Measurements from ENCODE around the gene PKNOX1.

- TF ChIP-seq TCF4 (CRISPR knock-in tag; IDR thresholded peaks at IDR 0.05; ENCODE audit: borderline replicate concordance), result no peak
- no peak for TF ChIP-seq ZFP30 (CRISPR knock-in tag; IDR thresholded peaks at IDR 0.05)
- no peak for TF ChIP-seq GLIS3 (CRISPR knock-in tag; IDR thresholded peaks at IDR 0.05)
- TF ChIP-seq PATZ1 (CRISPR knock-in tag; IDR thresholded peaks at IDR 0.05; ENCODE audit: borderline replicate concordance), result no peak
- TF ChIP-seq ZNF8 (CRISPR knock-in tag; IDR thresholded peaks at IDR 0.05), result no peak
- no peak for TF ChIP-seq CSRNP3 (CRISPR knock-in tag; IDR thresholded peaks at IDR 0.05)
- no peak for TF ChIP-seq POU6F1 (CRISPR knock-in tag; IDR thresholded peaks at IDR 0.05; ENCODE audit: borderline replicate concordance, low read depth)
- TF ChIP-seq ARNTL (CRISPR knock-in tag; IDR thresholded peaks at IDR 0.05; ENCODE audit: borderline replicate concordance, low read depth), result no peak
- TF ChIP-seq ZFP3 (CRISPR knock-in tag; IDR thresholded peaks at IDR 0.05), result no peak
Observed at GRCh38 chr21:42962380-42963007, 11.9 kb upstream of the PKNOX1 start.
